LNCaP clone FGC (cell line): ENCODE data around the gene DEPDC5.

Source experiments
- DNase-seq: peaks from one replicate; pipeline ENCODE4 v3.0.0-alpha.2; 2011; ENCODE audit warnings: low read depth
- H3K4me3 ChIP-seq: 2 replicates; pipeline ENCODE4 v1.5.1; 2011; ENCODE audit warnings: mild to moderate bottlenecking, low read depth, low read length, control low read depth
- TF ChIP-seq, protein P1 (sequence below): IDR thresholded peaks from 2 replicates; pipeline ENCODE4 v1.5.1; 2012; ENCODE audit warnings: mild to moderate bottlenecking; ENCODE audit not compliant: control insufficient read depth, insufficient read depth; ENCODE audit errors: extremely low read depth

The DEPDC5 gene

GRCh38 chr22:31891366-31892079 lies 137.7 kb downstream of the DEPDC5 start:
- TF ChIP-seq, protein P1, sequence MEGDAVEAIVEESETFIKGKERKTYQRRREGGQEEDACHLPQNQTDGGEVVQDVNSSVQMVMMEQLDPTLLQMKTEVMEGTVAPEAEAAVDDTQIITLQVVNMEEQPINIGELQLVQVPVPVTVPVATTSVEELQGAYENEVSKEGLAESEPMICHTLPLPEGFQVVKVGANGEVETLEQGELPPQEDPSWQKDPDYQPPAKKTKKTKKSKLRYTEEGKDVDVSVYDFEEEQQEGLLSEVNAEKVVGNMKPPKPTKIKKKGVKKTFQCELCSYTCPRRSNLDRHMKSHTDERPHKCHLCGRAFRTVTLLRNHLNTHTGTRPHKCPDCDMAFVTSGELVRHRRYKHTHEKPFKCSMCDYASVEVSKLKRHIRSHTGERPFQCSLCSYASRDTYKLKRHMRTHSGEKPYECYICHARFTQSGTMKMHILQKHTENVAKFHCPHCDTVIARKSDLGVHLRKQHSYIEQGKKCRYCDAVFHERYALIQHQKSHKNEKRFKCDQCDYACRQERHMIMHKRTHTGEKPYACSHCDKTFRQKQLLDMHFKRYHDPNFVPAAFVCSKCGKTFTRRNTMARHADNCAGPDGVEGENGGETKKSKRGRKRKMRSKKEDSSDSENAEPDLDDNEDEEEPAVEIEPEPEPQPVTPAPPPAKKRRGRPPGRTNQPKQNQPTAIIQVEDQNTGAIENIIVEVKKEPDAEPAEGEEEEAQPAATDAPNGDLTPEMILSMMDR: no peak
- no peak overlapping the region for H3K4me3 ChIP-seq
- DNase-seq: peak; percentile 40

DNA sequence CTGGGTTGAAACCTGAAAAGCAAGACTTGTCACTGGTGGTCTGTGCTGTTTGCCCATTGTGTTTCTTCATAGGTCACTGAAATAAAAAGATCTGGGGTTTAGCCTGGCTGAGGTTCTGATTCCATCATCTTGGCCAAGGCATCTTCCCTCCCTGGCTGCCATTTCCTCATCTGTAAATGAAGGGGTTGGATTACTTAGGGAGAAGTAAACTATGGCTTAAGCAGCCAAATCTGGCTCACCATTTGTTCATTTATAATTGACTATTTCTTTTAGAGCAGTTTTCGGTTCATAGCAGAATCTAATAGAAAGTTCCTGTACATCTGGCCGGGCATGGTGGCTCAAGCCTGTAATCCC lies 138.2 kb downstream of the DEPDC5 start:
- TF ChIP-seq, protein P1: no peak
- no peak overlapping the region for H3K4me3 ChIP-seq
- DNase-seq: no peak

- H3K4me3 ChIP-seq: no peak overlapping the region
- TF ChIP-seq, protein P1: no peak
- DNase-seq: no peak
Observed at GRCh38 chr22:31893460-31893859, 139.6 kb downstream of the DEPDC5 start.

GRCh38 chr22:31895411-31896123 lies 141.7 kb downstream of the DEPDC5 start:
- DNase-seq: no peak
- H3K4me3 ChIP-seq: no peak overlapping the region
- TF ChIP-seq, protein P1: no peak

DNA sequence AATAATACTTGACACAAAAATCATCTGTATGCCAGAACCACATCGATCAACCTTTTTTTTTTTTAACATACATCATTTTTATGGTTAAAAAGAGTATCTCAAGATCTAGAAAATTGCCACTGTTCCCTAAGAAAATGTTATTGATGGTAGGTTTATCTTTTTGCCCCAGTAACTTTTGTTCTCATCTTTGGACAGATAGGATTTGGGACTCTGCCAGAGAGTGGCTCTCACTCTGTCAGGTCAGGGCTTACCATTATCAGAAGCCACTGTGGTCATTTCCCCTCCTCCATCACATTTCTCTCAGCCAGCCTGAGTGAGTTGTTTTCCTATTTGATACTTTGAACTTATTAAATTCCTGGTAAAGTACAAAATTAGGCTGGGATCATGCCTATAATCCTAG lies 142.7 kb downstream of the DEPDC5 start:
- TF ChIP-seq, protein P1: no peak
- DNase-seq: no peak
- H3K4me3 ChIP-seq: no peak overlapping the region

DNA sequence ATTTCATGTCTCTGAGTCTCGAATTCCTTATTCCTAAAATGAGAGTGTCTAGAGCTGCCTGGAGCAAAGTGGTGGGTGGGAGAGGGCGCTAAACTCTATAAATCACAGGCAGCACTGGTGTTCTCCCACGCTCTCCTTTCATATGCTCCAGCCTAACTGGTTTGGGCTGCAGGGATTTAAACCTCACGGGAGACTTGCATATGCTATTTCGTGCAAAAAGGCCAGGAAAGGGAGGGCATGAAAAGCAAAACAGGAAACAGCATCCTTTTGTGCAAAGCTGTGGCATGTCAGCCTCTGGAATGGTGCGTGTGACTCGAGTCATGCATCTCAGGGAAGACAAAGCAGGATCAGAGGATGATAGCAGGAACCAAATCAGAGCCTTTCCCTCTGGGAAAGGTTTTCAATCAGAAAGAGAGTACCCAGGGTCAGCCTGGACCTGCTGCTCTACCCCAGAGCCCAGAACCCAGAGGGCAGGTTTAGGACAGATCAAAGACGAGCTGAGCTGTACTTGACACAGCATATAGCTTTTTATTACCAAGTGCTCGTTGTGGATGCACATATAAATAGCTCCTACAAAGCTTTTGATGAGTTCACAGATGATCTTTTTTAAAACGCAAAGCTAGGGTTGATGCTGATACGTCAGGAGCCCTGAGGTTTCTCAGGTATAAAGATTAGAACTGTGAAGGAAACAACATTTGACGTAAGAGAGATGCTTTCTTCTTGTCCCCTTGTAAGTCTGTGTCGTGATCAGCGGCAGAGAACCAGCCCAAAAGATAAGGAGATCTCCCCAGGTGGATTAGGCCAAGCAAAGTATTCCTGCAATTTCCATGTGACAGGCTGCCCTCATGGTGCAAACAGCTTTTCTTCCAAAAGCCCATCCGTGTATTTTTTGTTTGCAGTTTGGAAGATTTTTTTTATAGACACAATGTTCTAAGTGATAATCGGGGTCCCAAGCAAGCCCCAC lies 144.3 kb downstream of the DEPDC5 start:
- no peak overlapping the region for H3K4me3 ChIP-seq
- TF ChIP-seq, protein P1: no peak
- no peak for DNase-seq
